ENCODE data around the gene C19orf33. TPM values are rescaled to one million over a fixed set of nuclear protein-coding genes. Genes with fewer than 3 reads are reported as not detected.
A peak's percentile ranks its signal among the peaks of the same experiment; 100 is the strongest.

C19orf33 gene
- total and polyA plus RNA-seq, 4 donors = 2.0 to 259 (median 12.5) TPM

GRCh38 chr19:38265921-38266429 lies 38.1 kb upstream of the C19orf33 start:
- H3K36me3 ChIP-seq (ENCODE audit: control insufficient read depth in 1 of 2, insufficient read depth in 2 of 2, low read length in 1 of 2) = no peaks in the 10 kb centered on the region
- intact Hi-C loops (cut with DNase I) = loop anchor here (2.0 to 5.0 kb wide), 3 partner anchors 13 to 56 kb away; partner anchors contain the start of genes KCNK6 (in 1 of the 2) and YIF1B (in 1 of the 2)
- no peaks in the 10 kb centered on the region for H3K9me3 ChIP-seq (ENCODE audit: control insufficient read depth, low read length)
- H3K4me3 ChIP-seq (ENCODE audit: low read length in 2 of 2) = peak overlapping the region in 1 of 2 donors; percentile 11
- H3K27ac ChIP-seq (ENCODE audit: low read depth in 1 of 2, low read length in 2 of 2) = peak overlapping the region; percentile 87 to 95
- no peaks in the 10 kb centered on the region for H3K27me3 ChIP-seq (ENCODE audit: control insufficient read depth in 1 of 2, insufficient read depth in 2 of 2, low read length in 1 of 2)
- 53 to 65% methylated on average over 12 of the region's 12 CpGs for WGBS, 2 donors
- no peak for DNase-seq
- H3K4me1 ChIP-seq (ENCODE audit: control insufficient read depth in 1 of 2, insufficient read depth in 2 of 2, low read length in 2 of 2) = peaks cover 5 to 9% of the 10 kb centered on the region in 2 donors
- no peak for ATAC-seq (ENCODE audit: low FRiP score)

GRCh38 chr19:38266981-38267597 lies 37.0 kb upstream of the C19orf33 start:
- intact Hi-C loops (cut with DNase I) = loop anchor here (5.0 kb wide), 2 partner anchors 50 to 55 kb away; partner anchors contain the start of genes KCNK6 (in 1 of the 2) and YIF1B (in 1 of the 2)

GRCh38 chr19:38267761-38268483 lies 36.1 kb upstream of the C19orf33 start:
- Histone ChIP-seq H3K4me3 (ENCODE audit: low read length in 2 of 2) (no peak overlapping the region), H3K27ac (ENCODE audit: low read depth in 1 of 2, low read length in 2 of 2) (peak overlapping the region; percentile 40 to 95), H3K27me3 (ENCODE audit: control insufficient read depth in 1 of 2, insufficient read depth in 2 of 2, low read length in 1 of 2) (no peaks in the 10 kb centered on the region), H3K4me1 (ENCODE audit: control insufficient read depth in 1 of 2, insufficient read depth in 2 of 2, low read length in 2 of 2) (peaks cover 5 to 9% of the 10 kb centered on the region in 2 donors), H3K36me3 (ENCODE audit: control insufficient read depth in 1 of 2, insufficient read depth in 2 of 2, low read length in 1 of 2) (no peaks in the 10 kb centered on the region), H3K9me3 (ENCODE audit: control insufficient read depth, low read length) (no peaks in the 10 kb centered on the region)
- ATAC-seq (ENCODE audit: low FRiP score) = no peak
- WGBS, 2 donors = 27 to 31% methylated on average over 12 of the region's 12 CpGs
- no peak for DNase-seq
- intact Hi-C loops (cut with DNase I) = loop anchor here (5.0 kb wide), 2 partner anchors 49 to 54 kb away; partner anchors contain the start of genes KCNK6 (in 1 of the 2) and YIF1B (in 1 of the 2)

More at GRCh38 chr19:38266981-38267597, 37.0 kb upstream of the C19orf33 start:
- H3K4me3 ChIP-seq (ENCODE audit: low read length in 2 of 2) = no peak overlapping the region
- DNase-seq = no peak
- WGBS, 2 donors = 32 to 36% methylated on average over 12 of the region's 12 CpGs
- ATAC-seq (ENCODE audit: low FRiP score) = no peak
- no peaks in the 10 kb centered on the region for H3K9me3 ChIP-seq (ENCODE audit: control insufficient read depth, low read length)
- H3K27me3 ChIP-seq (ENCODE audit: control insufficient read depth in 1 of 2, insufficient read depth in 2 of 2, low read length in 1 of 2) = no peaks in the 10 kb centered on the region
- peaks cover 5 to 9% of the 10 kb centered on the region in 2 donors for H3K4me1 ChIP-seq (ENCODE audit: control insufficient read depth in 1 of 2, insufficient read depth in 2 of 2, low read length in 2 of 2)
- H3K27ac ChIP-seq (ENCODE audit: low read depth in 1 of 2, low read length in 2 of 2) = peak overlapping the region; percentile 3 to 95
- H3K36me3 ChIP-seq (ENCODE audit: control insufficient read depth in 1 of 2, insufficient read depth in 2 of 2, low read length in 1 of 2) = no peaks in the 10 kb centered on the region

GRCh38 chr19:38268539-38268938 lies 35.5 kb upstream of the C19orf33 start:
- peak overlapping the region in 1 of 2 donors; percentile 95 for H3K27ac ChIP-seq (ENCODE audit: low read depth in 1 of 2, low read length in 2 of 2)
- peaks cover 5 to 9% of the 10 kb centered on the region in 2 donors for H3K4me1 ChIP-seq (ENCODE audit: control insufficient read depth in 1 of 2, insufficient read depth in 2 of 2, low read length in 2 of 2)
- intact Hi-C loops (cut with DNase I) = loop anchor here (5.0 kb wide), 2 partner anchors 49 to 54 kb away; partner anchors contain the start of genes KCNK6 (in 1 of the 2) and YIF1B (in 1 of the 2)
- no peak for ATAC-seq (ENCODE audit: low FRiP score)
- no peaks in the 10 kb centered on the region for H3K9me3 ChIP-seq (ENCODE audit: control insufficient read depth, low read length)
- no peak overlapping the region for H3K4me3 ChIP-seq (ENCODE audit: low read length in 2 of 2)
- DNase-seq = no peak
- no peaks in the 10 kb centered on the region for H3K27me3 ChIP-seq (ENCODE audit: control insufficient read depth in 1 of 2, insufficient read depth in 2 of 2, low read length in 1 of 2)
- no peaks in the 10 kb centered on the region for H3K36me3 ChIP-seq (ENCODE audit: control insufficient read depth in 1 of 2, insufficient read depth in 2 of 2, low read length in 1 of 2)
- 35 to 47% methylated on average over 8 of the region's 8 CpGs for WGBS, 2 donors

GRCh38 chr19:38270587-38271167 lies 33.4 kb upstream of the C19orf33 start:
- no peaks in the 10 kb centered on the region for H3K27me3 ChIP-seq (ENCODE audit: control insufficient read depth in 1 of 2, insufficient read depth in 2 of 2, low read length in 1 of 2)
- H3K27ac ChIP-seq (ENCODE audit: low read depth in 1 of 2, low read length in 2 of 2) = peak overlapping the region in 1 of 2 donors; percentile 58
- ATAC-seq (ENCODE audit: low FRiP score) (no peak), DNase-seq (no peak)
- H3K9me3 ChIP-seq (ENCODE audit: control insufficient read depth, low read length) = no peaks in the 10 kb centered on the region
- 11 to 13% methylated on average over 5 of the region's 5 CpGs for WGBS, 2 donors
- no peaks in the 10 kb centered on the region for H3K36me3 ChIP-seq (ENCODE audit: control insufficient read depth in 1 of 2, insufficient read depth in 2 of 2, low read length in 1 of 2)
- intact Hi-C loops (cut with DNase I) = no loop called here
- peaks cover 5 to 9% of the 10 kb centered on the region in 2 donors for H3K4me1 ChIP-seq (ENCODE audit: control insufficient read depth in 1 of 2, insufficient read depth in 2 of 2, low read length in 2 of 2)
- H3K4me3 ChIP-seq (ENCODE audit: low read length in 2 of 2) = no peak overlapping the region

GRCh38 chr19:38273499-38273898 lies 30.6 kb upstream of the C19orf33 start:
- ATAC-seq (ENCODE audit: low FRiP score) (no peak), DNase-seq (no peak)
- intact Hi-C loops (cut with DNase I) = no loop called here
- WGBS, 2 donors = 82 to 91% methylated on average over 2 of the region's 2 CpGs
- no peaks in the 10 kb centered on the region for H3K27me3 ChIP-seq (ENCODE audit: control insufficient read depth in 1 of 2, insufficient read depth in 2 of 2, low read length in 1 of 2)
- no peaks in the 10 kb centered on the region for H3K9me3 ChIP-seq (ENCODE audit: control insufficient read depth, low read length)
- H3K4me1 ChIP-seq (ENCODE audit: control insufficient read depth in 1 of 2, insufficient read depth in 2 of 2, low read length in 2 of 2) = peaks cover 5 to 9% of the 10 kb centered on the region in 2 donors
- no peaks in the 10 kb centered on the region for H3K36me3 ChIP-seq (ENCODE audit: control insufficient read depth in 1 of 2, insufficient read depth in 2 of 2, low read length in 1 of 2)
- no peak overlapping the region for H3K4me3 ChIP-seq (ENCODE audit: low read length in 2 of 2)
- peak overlapping the region in 1 of 2 donors; percentile 43 for H3K27ac ChIP-seq (ENCODE audit: low read depth in 1 of 2, low read length in 2 of 2)

GRCh38 chr19:38274739-38275138 lies 29.3 kb upstream of the C19orf33 start:
- Histone ChIP-seq H3K27ac (ENCODE audit: low read depth in 1 of 2, low read length in 2 of 2) (peak overlapping the region in 1 of 2 donors; percentile 83), H3K27me3 (ENCODE audit: control insufficient read depth in 1 of 2, insufficient read depth in 2 of 2, low read length in 1 of 2) (no peaks in the 10 kb centered on the region), H3K9me3 (ENCODE audit: control insufficient read depth, low read length) (no peaks in the 10 kb centered on the region), H3K4me1 (ENCODE audit: control insufficient read depth in 1 of 2, insufficient read depth in 2 of 2, low read length in 2 of 2) (peaks cover 5 to 9% of the 10 kb centered on the region in 2 donors), H3K36me3 (ENCODE audit: control insufficient read depth in 1 of 2, insufficient read depth in 2 of 2, low read length in 1 of 2) (no peaks in the 10 kb centered on the region), H3K4me3 (ENCODE audit: low read length in 2 of 2) (no peak overlapping the region)
- WGBS, 2 donors = 25 to 41% methylated on average over 9 of the region's 9 CpGs
- ATAC-seq (ENCODE audit: low FRiP score) (no peak), DNase-seq (no peak)
- intact Hi-C loops (cut with DNase I) = no loop called here

- Histone ChIP-seq H3K27me3 (ENCODE audit: control insufficient read depth in 1 of 2, insufficient read depth in 2 of 2, low read length in 1 of 2) (no peaks in the 10 kb centered on the region), H3K9me3 (ENCODE audit: control insufficient read depth, low read length) (no peaks in the 10 kb centered on the region), H3K36me3 (ENCODE audit: control insufficient read depth in 1 of 2, insufficient read depth in 2 of 2, low read length in 1 of 2) (peaks cover 0 to 2% of the 10 kb centered on the region in 2 donors), H3K27ac (ENCODE audit: low read depth in 1 of 2, low read length in 2 of 2) (peak overlapping the region; percentile 89 to 93), H3K4me1 (ENCODE audit: control insufficient read depth in 1 of 2, insufficient read depth in 2 of 2, low read length in 2 of 2) (peaks cover 0 to 3% of the 10 kb centered on the region in 2 donors), H3K4me3 (ENCODE audit: low read length in 2 of 2) (no peak overlapping the region)
- WGBS, 2 donors = 84 to 85% methylated on average over 7 of the region's 7 CpGs
- ATAC-seq (ENCODE audit: low FRiP score) = no peak
- intact Hi-C loops (cut with DNase I) = no loop called here
- DNase-seq = no peak
These were observed 27.0 kb upstream of the C19orf33 start for GRCh38 chr19:38276942-38277517.
